ENCODE results near the gene ERC1.
A peak's percentile ranks its signal among the peaks of the same experiment; 100 is the strongest.

DNA sequence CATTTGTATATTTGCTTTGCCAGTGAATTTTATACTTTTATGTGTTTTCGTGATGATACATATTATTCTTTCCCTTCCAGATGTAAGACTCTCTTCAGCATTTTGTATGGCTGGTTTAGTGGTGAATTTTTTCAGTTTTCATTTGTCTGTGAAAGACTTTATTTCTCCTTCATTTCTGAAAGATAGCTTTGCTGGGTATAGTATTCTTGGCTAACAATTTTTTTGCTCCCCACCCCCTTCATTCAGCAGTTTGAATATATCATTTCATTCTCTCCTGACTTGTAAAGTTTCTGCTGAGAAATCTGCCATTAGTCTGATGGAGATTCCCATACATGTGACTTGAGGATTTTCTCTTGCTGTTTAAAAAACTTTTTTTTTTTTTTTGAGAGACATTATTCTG lies 72.8 kb downstream of the ERC1 start:
- TF ChIP-seq CTCF (tag by site-specific recombination; IDR thresholded peaks at IDR 0.05), result no peak
- no peak for TF ChIP-seq TCF7L2 (IDR thresholded peaks at IDR 0.05; ENCODE audit: borderline replicate concordance, low read depth, low read length)
- no peak for TF ChIP-seq ZNF398 (tag by site-specific recombination; IDR thresholded peaks at IDR 0.05)
- TF ChIP-seq, protein P1, sequence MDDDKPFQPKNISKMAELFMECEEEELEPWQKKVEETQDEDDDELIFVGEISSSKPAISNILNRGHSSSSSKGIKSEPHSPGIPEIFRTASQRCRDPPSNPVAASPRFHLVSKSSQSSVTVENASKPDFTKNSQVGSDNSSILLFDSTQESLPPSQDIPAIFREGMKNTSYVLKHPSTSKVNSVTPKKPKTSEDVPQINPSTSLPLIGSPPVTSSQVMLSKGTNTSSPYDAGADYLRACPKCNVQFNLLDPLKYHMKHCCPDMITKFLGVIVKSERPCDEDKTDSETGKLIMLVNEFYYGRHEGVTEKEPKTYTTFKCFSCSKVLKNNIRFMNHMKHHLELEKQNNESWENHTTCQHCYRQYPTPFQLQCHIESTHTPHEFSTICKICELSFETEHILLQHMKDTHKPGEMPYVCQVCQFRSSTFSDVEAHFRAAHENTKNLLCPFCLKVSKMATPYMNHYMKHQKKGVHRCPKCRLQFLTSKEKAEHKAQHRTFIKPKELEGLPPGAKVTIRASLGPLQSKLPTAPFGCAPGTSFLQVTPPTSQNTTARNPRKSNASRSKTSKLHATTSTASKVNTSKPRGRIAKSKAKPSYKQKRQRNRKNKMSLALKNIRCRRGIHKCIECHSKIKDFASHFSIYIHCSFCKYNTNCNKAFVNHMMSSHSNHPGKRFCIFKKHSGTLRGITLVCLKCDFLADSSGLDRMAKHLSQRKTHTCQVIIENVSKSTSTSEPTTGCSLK (tag by site-specific recombination; IDR thresholded peaks at IDR 0.05), result no peak
- no peak for TF ChIP-seq ZNF174 (tag by site-specific recombination; IDR thresholded peaks at IDR 0.05)
- no peak for TF ChIP-seq BCL11A (tag by site-specific recombination; IDR thresholded peaks at IDR 0.05; ENCODE audit: low read depth)
- TF ChIP-seq, protein P2, sequence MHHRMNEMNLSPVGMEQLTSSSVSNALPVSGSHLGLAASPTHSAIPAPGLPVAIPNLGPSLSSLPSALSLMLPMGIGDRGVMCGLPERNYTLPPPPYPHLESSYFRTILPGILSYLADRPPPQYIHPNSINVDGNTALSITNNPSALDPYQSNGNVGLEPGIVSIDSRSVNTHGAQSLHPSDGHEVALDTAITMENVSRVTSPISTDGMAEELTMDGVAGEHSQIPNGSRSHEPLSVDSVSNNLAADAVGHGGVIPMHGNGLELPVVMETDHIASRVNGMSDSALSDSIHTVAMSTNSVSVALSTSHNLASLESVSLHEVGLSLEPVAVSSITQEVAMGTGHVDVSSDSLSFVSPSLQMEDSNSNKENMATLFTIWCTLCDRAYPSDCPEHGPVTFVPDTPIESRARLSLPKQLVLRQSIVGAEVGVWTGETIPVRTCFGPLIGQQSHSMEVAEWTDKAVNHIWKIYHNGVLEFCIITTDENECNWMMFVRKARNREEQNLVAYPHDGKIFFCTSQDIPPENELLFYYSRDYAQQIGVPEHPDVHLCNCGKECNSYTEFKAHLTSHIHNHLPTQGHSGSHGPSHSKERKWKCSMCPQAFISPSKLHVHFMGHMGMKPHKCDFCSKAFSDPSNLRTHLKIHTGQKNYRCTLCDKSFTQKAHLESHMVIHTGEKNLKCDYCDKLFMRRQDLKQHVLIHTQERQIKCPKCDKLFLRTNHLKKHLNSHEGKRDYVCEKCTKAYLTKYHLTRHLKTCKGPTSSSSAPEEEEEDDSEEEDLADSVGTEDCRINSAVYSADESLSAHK (tag by site-specific recombination; IDR thresholded peaks at IDR 0.05), result no peak
- TF ChIP-seq REST (tag by site-specific recombination; IDR thresholded peaks at IDR 0.05), result no peak
- TF ChIP-seq ZNF843 (tag by site-specific recombination; IDR thresholded peaks at IDR 0.05), result no peak
- no peak for TF ChIP-seq ZIC2 (tag by site-specific recombination; IDR thresholded peaks at IDR 0.05)
- TF ChIP-seq, protein P3, sequence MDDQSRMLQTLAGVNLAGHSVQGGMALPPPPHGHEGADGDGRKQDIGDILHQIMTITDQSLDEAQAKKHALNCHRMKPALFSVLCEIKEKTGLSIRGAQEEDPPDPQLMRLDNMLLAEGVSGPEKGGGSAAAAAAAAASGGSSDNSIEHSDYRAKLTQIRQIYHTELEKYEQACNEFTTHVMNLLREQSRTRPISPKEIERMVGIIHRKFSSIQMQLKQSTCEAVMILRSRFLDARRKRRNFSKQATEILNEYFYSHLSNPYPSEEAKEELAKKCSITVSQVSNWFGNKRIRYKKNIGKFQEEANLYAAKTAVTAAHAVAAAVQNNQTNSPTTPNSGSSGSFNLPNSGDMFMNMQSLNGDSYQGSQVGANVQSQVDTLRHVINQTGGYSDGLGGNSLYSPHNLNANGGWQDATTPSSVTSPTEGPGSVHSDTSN (CRISPR knock-in tag; IDR thresholded peaks at IDR 0.05), result no peak
- TF ChIP-seq, protein P4, sequence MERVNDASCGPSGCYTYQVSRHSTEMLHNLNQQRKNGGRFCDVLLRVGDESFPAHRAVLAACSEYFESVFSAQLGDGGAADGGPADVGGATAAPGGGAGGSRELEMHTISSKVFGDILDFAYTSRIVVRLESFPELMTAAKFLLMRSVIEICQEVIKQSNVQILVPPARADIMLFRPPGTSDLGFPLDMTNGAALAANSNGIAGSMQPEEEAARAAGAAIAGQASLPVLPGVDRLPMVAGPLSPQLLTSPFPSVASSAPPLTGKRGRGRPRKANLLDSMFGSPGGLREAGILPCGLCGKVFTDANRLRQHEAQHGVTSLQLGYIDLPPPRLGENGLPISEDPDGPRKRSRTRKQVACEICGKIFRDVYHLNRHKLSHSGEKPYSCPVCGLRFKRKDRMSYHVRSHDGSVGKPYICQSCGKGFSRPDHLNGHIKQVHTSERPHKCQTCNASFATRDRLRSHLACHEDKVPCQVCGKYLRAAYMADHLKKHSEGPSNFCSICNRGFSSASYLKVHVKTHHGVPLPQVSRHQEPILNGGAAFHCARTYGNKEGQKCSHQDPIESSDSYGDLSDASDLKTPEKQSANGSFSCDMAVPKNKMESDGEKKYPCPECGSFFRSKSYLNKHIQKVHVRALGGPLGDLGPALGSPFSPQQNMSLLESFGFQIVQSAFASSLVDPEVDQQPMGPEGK (tag by site-specific recombination; IDR thresholded peaks at IDR 0.05), result no peak
- TF ChIP-seq ZNF529 (tag by site-specific recombination; IDR thresholded peaks at IDR 0.05; ENCODE audit: insufficient replicate concordance), result peak; percentile 29
